ENCODE data around the gene SLC4A3. TPM values are rescaled to one million over a fixed set of nuclear protein-coding genes. Genes with fewer than 3 reads are reported as not detected.

Gene SLC4A3
- total RNA-seq, 1 experiment from 2014 or later: 8.7 TPM

DNA sequence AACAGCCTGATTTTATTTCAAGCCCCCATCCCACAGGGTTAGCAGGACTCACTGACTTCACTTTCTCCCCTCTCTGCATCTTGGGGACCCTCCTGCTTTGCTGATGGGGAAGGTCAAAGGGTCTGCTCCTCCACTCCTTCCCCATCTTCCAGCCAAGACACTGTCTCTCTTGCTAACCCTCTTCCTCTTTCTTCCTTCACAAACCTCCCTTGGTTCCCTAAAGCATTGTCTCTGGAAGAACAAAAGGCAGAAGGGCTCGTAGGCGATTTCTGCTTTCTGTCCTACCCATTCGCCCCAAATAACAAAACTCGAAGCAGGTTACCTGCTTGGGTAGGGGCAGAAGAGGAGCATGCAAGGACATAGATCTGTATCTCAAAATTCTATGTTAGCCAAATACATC is 5.5 kb upstream of the SLC4A3 start:
- no peaks in the 10 kb centered on the region for H3K36me3 Mint-ChIP-seq
- no peak overlapping the region for H3K4me3 Mint-ChIP-seq
- no peak for ATAC-seq
- H3K27me3 Mint-ChIP-seq (ENCODE audit: low read depth): peaks cover 20% of the 10 kb centered on the region
- TF ChIP-seq KAT7 (CRISPR knock-in tag; IDR thresholded peaks at IDR 0.05; ENCODE audit: borderline replicate concordance) (no peak), NR1H2 (CRISPR knock-in tag; IDR thresholded peaks at IDR 0.05) (no peak), HMGA2 (CRISPR knock-in tag; IDR thresholded peaks at IDR 0.05) (no peak), NR2C2 (CRISPR knock-in tag; IDR thresholded peaks at IDR 0.05) (no peak), MYBL2 (CRISPR knock-in tag; IDR thresholded peaks at IDR 0.05) (no peak), SOX15 (CRISPR knock-in tag; IDR thresholded peaks at IDR 0.05) (no peak), NFE2L1 (CRISPR knock-in tag; IDR thresholded peaks at IDR 0.05) (no peak), ZNF232 (CRISPR knock-in tag; IDR thresholded peaks at IDR 0.05) (no peak), ELF4 (CRISPR knock-in tag; IDR thresholded peaks at IDR 0.05; ENCODE audit: low read depth) (no peak), ZNF396 (CRISPR knock-in tag; IDR thresholded peaks at IDR 0.05; ENCODE audit: borderline replicate concordance) (no peak), ZNF416 (CRISPR knock-in tag; IDR thresholded peaks at IDR 0.05) (no peak), ZNF219 (CRISPR knock-in tag; IDR thresholded peaks at IDR 0.05; ENCODE audit: borderline replicate concordance) (no peak)
- TF ChIP-seq, protein P1, sequence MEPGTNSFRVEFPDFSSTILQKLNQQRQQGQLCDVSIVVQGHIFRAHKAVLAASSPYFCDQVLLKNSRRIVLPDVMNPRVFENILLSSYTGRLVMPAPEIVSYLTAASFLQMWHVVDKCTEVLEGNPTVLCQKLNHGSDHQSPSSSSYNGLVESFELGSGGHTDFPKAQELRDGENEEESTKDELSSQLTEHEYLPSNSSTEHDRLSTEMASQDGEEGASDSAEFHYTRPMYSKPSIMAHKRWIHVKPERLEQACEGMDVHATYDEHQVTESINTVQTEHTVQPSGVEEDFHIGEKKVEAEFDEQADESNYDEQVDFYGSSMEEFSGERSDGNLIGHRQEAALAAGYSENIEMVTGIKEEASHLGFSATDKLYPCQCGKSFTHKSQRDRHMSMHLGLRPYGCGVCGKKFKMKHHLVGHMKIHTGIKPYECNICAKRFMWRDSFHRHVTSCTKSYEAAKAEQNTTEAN (CRISPR knock-in tag; IDR thresholded peaks at IDR 0.05): no peak
- TF ChIP-seq, protein P2, sequence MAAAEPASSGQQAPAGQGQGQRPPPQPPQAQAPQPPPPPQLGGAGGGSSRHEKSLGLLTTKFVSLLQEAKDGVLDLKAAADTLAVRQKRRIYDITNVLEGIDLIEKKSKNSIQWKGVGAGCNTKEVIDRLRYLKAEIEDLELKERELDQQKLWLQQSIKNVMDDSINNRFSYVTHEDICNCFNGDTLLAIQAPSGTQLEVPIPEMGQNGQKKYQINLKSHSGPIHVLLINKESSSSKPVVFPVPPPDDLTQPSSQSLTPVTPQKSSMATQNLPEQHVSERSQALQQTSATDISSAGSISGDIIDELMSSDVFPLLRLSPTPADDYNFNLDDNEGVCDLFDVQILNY (CRISPR knock-in tag; IDR thresholded peaks at IDR 0.05): no peak
- TF ChIP-seq, protein P3, sequence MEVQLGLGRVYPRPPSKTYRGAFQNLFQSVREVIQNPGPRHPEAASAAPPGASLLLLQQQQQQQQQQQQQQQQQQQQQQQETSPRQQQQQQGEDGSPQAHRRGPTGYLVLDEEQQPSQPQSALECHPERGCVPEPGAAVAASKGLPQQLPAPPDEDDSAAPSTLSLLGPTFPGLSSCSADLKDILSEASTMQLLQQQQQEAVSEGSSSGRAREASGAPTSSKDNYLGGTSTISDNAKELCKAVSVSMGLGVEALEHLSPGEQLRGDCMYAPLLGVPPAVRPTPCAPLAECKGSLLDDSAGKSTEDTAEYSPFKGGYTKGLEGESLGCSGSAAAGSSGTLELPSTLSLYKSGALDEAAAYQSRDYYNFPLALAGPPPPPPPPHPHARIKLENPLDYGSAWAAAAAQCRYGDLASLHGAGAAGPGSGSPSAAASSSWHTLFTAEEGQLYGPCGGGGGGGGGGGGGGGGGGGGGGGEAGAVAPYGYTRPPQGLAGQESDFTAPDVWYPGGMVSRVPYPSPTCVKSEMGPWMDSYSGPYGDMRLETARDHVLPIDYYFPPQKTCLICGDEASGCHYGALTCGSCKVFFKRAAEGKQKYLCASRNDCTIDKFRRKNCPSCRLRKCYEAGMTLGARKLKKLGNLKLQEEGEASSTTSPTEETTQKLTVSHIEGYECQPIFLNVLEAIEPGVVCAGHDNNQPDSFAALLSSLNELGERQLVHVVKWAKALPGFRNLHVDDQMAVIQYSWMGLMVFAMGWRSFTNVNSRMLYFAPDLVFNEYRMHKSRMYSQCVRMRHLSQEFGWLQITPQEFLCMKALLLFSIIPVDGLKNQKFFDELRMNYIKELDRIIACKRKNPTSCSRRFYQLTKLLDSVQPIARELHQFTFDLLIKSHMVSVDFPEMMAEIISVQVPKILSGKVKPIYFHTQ (CRISPR knock-in tag; IDR thresholded peaks at IDR 0.05): no peak
- TF ChIP-seq, protein P4, sequence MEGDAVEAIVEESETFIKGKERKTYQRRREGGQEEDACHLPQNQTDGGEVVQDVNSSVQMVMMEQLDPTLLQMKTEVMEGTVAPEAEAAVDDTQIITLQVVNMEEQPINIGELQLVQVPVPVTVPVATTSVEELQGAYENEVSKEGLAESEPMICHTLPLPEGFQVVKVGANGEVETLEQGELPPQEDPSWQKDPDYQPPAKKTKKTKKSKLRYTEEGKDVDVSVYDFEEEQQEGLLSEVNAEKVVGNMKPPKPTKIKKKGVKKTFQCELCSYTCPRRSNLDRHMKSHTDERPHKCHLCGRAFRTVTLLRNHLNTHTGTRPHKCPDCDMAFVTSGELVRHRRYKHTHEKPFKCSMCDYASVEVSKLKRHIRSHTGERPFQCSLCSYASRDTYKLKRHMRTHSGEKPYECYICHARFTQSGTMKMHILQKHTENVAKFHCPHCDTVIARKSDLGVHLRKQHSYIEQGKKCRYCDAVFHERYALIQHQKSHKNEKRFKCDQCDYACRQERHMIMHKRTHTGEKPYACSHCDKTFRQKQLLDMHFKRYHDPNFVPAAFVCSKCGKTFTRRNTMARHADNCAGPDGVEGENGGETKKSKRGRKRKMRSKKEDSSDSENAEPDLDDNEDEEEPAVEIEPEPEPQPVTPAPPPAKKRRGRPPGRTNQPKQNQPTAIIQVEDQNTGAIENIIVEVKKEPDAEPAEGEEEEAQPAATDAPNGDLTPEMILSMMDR (IDR thresholded peaks at IDR 0.05): no peak
- TF ChIP-seq, protein P5, sequence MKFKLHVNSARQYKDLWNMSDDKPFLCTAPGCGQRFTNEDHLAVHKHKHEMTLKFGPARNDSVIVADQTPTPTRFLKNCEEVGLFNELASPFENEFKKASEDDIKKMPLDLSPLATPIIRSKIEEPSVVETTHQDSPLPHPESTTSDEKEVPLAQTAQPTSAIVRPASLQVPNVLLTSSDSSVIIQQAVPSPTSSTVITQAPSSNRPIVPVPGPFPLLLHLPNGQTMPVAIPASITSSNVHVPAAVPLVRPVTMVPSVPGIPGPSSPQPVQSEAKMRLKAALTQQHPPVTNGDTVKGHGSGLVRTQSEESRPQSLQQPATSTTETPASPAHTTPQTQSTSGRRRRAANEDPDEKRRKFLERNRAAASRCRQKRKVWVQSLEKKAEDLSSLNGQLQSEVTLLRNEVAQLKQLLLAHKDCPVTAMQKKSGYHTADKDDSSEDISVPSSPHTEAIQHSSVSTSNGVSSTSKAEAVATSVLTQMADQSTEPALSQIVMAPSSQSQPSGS (CRISPR knock-in tag; IDR thresholded peaks at IDR 0.05; ENCODE audit: borderline replicate concordance, low read depth): no peak
- TF ChIP-seq, protein P6, sequence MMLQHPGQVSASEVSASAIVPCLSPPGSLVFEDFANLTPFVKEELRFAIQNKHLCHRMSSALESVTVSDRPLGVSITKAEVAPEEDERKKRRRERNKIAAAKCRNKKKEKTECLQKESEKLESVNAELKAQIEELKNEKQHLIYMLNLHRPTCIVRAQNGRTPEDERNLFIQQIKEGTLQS (CRISPR knock-in tag; conservative IDR thresholded peaks at IDR 0.05): no peak
- POLR2A ChIA-PET: no interaction called here
- no peak for DNase-seq (ENCODE audit: low spot score)
- no peaks in the 10 kb centered on the region for H3K9me3 Mint-ChIP-seq
- CTCF ChIA-PET: interaction anchor here (5.1 kb wide), 1 partner anchor 22 kb away, joined by 63 read pairs; no protein-coding TSS in a partner anchor
- H3K27ac Mint-ChIP-seq: no peak overlapping the region
- H3K4me1 Mint-ChIP-seq: peaks cover 5% of the 10 kb centered on the region

DNA sequence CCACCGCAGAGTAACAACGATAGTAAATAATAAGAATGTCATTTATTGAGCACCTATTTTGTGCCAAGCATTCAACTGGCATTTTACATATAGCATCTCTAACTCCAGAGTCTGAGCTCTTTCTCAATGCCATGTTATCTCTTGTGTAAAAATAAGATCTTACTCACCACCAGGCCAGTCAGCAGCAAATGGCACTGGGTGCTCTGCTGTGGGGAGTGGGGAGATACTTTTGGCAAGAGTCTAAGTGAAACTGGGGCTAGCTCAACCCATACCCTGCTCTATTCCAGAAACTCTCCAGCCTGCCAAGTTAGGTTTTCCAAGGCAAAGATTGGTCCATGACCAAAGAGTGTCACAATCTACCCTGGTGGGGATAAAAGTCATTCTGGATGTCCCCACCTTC is 5.0 kb upstream of the SLC4A3 start:
- Mint-ChIP-seq H3K4me1 (peaks cover 6% of the 10 kb centered on the region), H3K36me3 (no peaks in the 10 kb centered on the region), H3K27me3 (ENCODE audit: low read depth) (peaks cover 22% of the 10 kb centered on the region), H3K4me3 (no peak overlapping the region), H3K27ac (no peak overlapping the region), H3K9me3 (no peaks in the 10 kb centered on the region)
- TF ChIP-seq NR3C1 (CRISPR knock-in tag; conservative IDR thresholded peaks at IDR 0.05; ENCODE audit: low read depth): no peak
- TF ChIP-seq CREM (CRISPR knock-in tag; IDR thresholded peaks at IDR 0.05): no peak
- no peak for TF ChIP-seq NR1H2 (CRISPR knock-in tag; IDR thresholded peaks at IDR 0.05)
- TF ChIP-seq HMGA2 (CRISPR knock-in tag; IDR thresholded peaks at IDR 0.05): no peak
- TF ChIP-seq ZNF317 (CRISPR knock-in tag; IDR thresholded peaks at IDR 0.05; ENCODE audit: borderline replicate concordance, low read depth): no peak
- TF ChIP-seq PRRX2 (CRISPR knock-in tag; IDR thresholded peaks at IDR 0.05): no peak
- TF ChIP-seq, protein P7, sequence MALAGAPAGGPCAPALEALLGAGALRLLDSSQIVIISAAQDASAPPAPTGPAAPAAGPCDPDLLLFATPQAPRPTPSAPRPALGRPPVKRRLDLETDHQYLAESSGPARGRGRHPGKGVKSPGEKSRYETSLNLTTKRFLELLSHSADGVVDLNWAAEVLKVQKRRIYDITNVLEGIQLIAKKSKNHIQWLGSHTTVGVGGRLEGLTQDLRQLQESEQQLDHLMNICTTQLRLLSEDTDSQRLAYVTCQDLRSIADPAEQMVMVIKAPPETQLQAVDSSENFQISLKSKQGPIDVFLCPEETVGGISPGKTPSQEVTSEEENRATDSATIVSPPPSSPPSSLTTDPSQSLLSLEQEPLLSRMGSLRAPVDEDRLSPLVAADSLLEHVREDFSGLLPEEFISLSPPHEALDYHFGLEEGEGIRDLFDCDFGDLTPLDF (CRISPR knock-in tag; IDR thresholded peaks at IDR 0.05): no peak
- TF ChIP-seq, protein P8, sequence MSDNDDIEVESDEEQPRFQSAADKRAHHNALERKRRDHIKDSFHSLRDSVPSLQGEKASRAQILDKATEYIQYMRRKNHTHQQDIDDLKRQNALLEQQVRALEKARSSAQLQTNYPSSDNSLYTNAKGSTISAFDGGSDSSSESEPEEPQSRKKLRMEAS (CRISPR knock-in tag; IDR thresholded peaks at IDR 0.05): no peak
- ATAC-seq (no peak), DNase-seq (ENCODE audit: low spot score) (no peak)
- ChIA-PET CTCF (interaction anchor here (5.1 kb wide), 1 partner anchor 21 kb away, joined by 63 read pairs; no protein-coding TSS in a partner anchor), POLR2A (no interaction called here)
